Mucosa of descending colon (tissue), 3 donors: ENCODE data around the gene PRKG1. TPM values are rescaled to one million over a fixed set of nuclear protein-coding genes. Genes with fewer than 3 reads are reported as not detected.
A peak's percentile ranks its signal among the peaks of the same experiment; 100 is the strongest.

Source experiments
- ATAC-seq: fragments of 200-7000 bp; cut with Tn5 transposase; one replicate; pipeline ENCODE4 v1.9.1; 2020; ENCODE audit warnings: mild to moderate bottlenecking, moderate library complexity
- DNase-seq, 3 donors: peaks; one replicate each; pipeline ENCODE4 v3.0.0-alpha.2; 2020
- H3K36me3 ChIP-seq: fragments of 200-600 bp; one replicate; pipeline ENCODE4 v1.8.0; 2021; ENCODE audit warnings: low read depth, mild to moderate bottlenecking
- H3K4me1 ChIP-seq: fragments of 200-600 bp; one replicate; pipeline ENCODE4 v1.8.0; 2021; ENCODE audit warnings: low read depth, mild to moderate bottlenecking
- H3K4me3 ChIP-seq: fragments of 200-600 bp; one replicate; pipeline ENCODE4 v1.8.0; 2021; ENCODE audit warnings: mild to moderate bottlenecking
- H3K9me3 ChIP-seq: fragments of 200-600 bp; one replicate; pipeline ENCODE4 v1.8.0; 2021; ENCODE audit warnings: mild to moderate bottlenecking
- intact Hi-C, 2 donors: fragments of 100-400 bp; cut with DNase I in 1 of 2; cut with micrococcal nuclease in 1 of 2; formaldehyde crosslinking; loops; one replicate each; pipeline versions ENCODE4 v1.11.0 to v1.11.1; 2022; cut with DNase I, micrococcal nuclease
- total RNA-seq, 3 donors: library from RNA; stranded (reverse); fragmentation: NEBNext Ultra II Directional in 2 of 3; extraction: Animal tissue kit (Norgen Biotek cat#: 25700) in 2 of 3; gene quantifications; one replicate each; pipeline versions ENCODE4 v1.2.1 to v1.2.4, GENCODE V29; 2021 to 2023
- TF ChIP-seq, protein P1 (sequence below): fragments of 200-600 bp; IDR thresholded peaks from one replicate; pipeline ENCODE4 v1.8.0; 2022; ENCODE audit warnings: antibody characterized with exemption, mild to moderate bottlenecking
- donor health status: DM: no; HTN: no; CAD: no; lungs with moderate emphysema.
- donor health status: DM: no; HTN: no; CAD: no.
- donor health status: DM: no; HTN: yes; CAD: no.

The PRKG1 gene
- total RNA-seq, 3 donors from 2014 or later, result 17.1 to 55.6 (median 21.1) TPM

DNA sequence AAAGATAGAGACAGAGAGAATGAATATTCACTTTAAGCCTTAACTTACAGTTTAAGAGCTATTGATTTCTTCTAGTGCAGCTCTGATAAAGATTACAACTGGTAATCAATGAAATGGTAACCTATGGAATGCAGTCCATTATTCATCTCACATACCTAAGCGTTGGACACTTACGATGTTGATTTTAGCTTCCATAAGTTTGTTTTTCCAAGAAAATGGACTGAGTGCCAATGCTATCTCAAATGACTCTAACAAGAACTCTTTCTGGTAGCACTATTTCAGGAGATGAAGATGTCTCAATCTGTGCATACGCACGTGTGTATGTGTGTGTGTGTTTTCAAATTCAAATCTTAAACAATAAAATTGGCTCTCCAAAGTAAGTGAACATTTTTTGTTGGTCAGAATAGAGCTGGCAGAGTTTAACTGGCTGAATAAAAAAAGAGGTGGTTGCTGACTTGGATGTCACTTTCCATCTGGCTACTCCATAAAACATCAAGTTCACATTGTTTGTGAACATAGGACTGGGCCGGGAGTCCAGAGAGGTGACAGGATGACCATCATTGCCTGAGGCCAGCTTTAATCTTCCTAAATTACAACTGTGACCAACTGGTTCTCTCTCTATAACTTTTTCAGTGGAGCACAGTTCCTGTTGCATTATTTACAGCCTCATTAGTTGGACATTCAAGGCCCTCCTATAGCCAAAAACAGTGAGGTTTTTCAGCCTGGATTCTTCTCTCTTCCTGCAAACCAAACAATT is 732.0 kb downstream of the PRKG1 start:
- H3K4me1 ChIP-seq, result no peaks in the 10 kb centered on the region
- intact Hi-C loops, result no loop called here
- H3K36me3 ChIP-seq, result no peaks in the 10 kb centered on the region
- no peak overlapping the region for H3K4me3 ChIP-seq
- TF ChIP-seq, protein P1, sequence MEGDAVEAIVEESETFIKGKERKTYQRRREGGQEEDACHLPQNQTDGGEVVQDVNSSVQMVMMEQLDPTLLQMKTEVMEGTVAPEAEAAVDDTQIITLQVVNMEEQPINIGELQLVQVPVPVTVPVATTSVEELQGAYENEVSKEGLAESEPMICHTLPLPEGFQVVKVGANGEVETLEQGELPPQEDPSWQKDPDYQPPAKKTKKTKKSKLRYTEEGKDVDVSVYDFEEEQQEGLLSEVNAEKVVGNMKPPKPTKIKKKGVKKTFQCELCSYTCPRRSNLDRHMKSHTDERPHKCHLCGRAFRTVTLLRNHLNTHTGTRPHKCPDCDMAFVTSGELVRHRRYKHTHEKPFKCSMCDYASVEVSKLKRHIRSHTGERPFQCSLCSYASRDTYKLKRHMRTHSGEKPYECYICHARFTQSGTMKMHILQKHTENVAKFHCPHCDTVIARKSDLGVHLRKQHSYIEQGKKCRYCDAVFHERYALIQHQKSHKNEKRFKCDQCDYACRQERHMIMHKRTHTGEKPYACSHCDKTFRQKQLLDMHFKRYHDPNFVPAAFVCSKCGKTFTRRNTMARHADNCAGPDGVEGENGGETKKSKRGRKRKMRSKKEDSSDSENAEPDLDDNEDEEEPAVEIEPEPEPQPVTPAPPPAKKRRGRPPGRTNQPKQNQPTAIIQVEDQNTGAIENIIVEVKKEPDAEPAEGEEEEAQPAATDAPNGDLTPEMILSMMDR, result no peak
- DNase-seq (no peak), ATAC-seq (no peak)
- H3K9me3 ChIP-seq, result no peaks in the 10 kb centered on the region

DNA sequence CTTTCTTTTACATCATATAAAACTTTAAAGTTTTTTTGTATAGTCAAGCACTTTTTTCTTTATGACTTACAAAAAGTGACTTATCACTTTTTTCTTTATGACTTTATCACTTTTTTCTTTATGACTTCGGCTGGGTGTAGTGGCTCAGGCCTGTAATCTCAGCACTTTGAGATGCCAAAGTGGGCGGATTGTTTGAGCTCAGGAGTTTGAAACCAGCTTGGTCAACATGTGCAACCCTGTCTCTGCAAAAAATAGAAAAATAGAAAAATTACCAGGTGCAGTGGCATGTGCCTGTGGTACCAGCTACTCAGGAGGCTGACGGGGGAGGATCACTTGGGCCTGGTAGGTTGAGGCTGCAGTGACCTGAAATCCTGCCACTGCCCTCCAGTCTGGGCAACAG is 733.9 kb downstream of the PRKG1 start:
- Histone ChIP-seq H3K4me3 (no peak overlapping the region), H3K4me1 (no peaks in the 10 kb centered on the region), H3K36me3 (no peaks in the 10 kb centered on the region), H3K9me3 (no peaks in the 10 kb centered on the region)
- TF ChIP-seq, protein P1, result no peak
- DNase-seq (peak in 1 of 3 donors; percentile 29), ATAC-seq (no peak)
- intact Hi-C loops, result no loop called here

DNA sequence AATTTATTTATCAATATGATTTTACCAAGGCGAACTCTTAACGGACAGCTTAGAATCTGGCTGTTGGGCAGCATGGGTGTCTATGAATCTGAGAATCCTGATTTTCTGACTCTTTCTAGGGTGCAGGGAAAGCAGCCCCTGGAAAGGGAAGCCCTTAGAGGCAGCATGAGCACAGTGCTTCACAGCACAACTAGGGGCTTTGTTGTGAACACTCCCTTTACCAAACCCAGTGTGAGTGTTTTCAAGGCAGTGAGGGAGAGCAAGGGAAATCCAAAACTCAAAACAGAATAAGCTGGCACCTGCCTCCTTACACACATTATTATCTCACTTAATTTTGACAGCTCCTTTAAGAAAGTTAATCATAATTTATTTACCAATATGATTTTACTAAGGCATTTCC is 741.4 kb downstream of the PRKG1 start:
- no peak overlapping the region for H3K4me3 ChIP-seq
- ATAC-seq, result no peak
- no peaks in the 10 kb centered on the region for H3K4me1 ChIP-seq
- intact Hi-C loops, result no loop called here
- TF ChIP-seq, protein P1, result no peak
- H3K36me3 ChIP-seq, result no peaks in the 10 kb centered on the region
- DNase-seq, result no peak
- H3K9me3 ChIP-seq, result no peaks in the 10 kb centered on the region

DNA sequence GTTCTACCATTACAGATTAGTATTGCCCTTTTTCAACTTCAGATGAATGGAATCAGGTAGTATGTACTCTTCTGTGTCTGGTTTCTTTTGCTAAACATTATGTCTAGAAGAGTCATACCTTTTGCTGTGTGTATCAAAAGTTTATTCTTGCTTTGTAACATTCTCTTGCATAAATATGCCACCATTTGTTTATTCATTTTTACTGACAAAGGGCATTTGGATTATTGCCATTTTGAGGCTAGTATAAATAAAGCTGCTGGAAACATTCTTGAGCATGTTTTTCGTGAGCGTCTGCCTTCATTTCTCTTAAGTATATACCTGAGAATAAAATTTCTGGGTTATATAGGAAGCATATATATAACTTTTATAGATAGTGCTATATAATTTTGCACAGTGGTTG is 746.8 kb downstream of the PRKG1 start:
- no peaks in the 10 kb centered on the region for H3K36me3 ChIP-seq
- ATAC-seq, result no peak

DNA sequence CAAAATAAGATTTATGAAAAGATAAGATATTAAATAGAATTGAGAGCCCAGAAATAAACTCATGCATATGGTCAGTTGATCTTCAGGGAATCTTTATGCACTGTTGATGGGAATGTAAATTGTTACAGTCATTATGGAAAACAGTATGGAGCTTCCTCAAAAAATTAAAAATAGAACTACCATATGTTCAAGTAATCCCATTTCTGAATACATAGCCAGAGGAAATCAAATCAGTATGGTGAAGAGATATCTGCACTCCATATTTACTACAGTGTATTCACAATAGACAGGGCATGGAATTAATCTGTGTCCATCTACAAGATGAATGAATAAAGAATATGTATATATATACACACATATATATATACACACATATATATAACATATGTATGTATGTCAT is 747.5 kb downstream of the PRKG1 start:
- no peak overlapping the region for H3K4me3 ChIP-seq
- TF ChIP-seq, protein P1, result no peak
- no peaks in the 10 kb centered on the region for H3K4me1 ChIP-seq
- no peak for DNase-seq
- no peaks in the 10 kb centered on the region for H3K36me3 ChIP-seq
- ATAC-seq, result no peak
- intact Hi-C loops, result no loop called here
- no peaks in the 10 kb centered on the region for H3K9me3 ChIP-seq

More for the DNA sequence above, 746.8 kb downstream of the PRKG1 start:
- TF ChIP-seq, protein P1, result no peak
- no peak overlapping the region for H3K4me3 ChIP-seq
- no peaks in the 10 kb centered on the region for H3K4me1 ChIP-seq
- no peak for DNase-seq
- intact Hi-C loops, result no loop called here
- H3K9me3 ChIP-seq, result no peaks in the 10 kb centered on the region
